ENCODE measurements around the gene UBE2F.

DNA sequence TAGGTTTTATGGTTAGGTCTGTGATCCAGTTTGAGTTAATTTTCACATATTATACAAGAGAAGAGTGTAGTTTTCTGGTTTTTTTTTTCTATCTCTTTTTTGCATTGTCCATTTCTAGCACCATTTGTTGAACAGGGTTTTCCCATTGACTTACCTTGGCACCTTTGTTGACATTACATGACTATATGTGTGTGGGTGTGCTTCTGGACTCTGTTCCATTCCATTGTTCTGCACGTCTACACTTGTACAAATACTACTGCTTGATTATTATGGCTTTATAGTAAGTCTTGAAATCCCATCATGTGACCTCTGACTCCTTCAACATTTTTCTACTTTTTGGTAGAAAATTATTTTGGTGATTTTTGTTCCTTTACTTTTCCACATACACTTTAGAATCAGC is 38.7 kb downstream of the UBE2F start:
- TF ChIP-seq EZH2 (IDR thresholded peaks at IDR 0.05; ENCODE audit: low read length, missing control alignments) (no peak), CTCF (conservative IDR thresholded peaks at IDR 0.05 in 1 of 2, IDR thresholded peaks at IDR 0.05 in 1 of 2; ENCODE audit: low read depth in 1 of 2, low read length in 2 of 2) (no peak)

Measured in fibroblast of lung (primary cell).